GM21360 (cell line): ENCODE measurements around the gene WNT10A.
"Not testable (repeated sequence)": the region's sequence is repeated elsewhere in the genome, so short reads cannot be mapped to it uniquely, and the experiment has no call there.

Experiments
- ATAC-seq: cut with Tn5 transposase; IDR thresholded peaks from one replicate; pipeline ENCODE4 v1.9.1; 2021; ENCODE audit warnings: mild to moderate bottlenecking, moderate library complexity; ENCODE audit not compliant: unreplicated experiment

WNT10A gene

GRCh38 chr2:218880102-218880858 lies at the start of gene WNT10A:
Gene WNT10A, plus strand, starts transcription at chr2:218880852. Its CDS starts 144 bp downstream, at chr2:218880996.
- peak; percentile 60 for ATAC-seq

- no peak for ATAC-seq
Measured at GRCh38 chr2:218831378-218831990, 49.2 kb upstream of the WNT10A start, which contains the start of gene PRKAG3. Gene PRKAG3, minus strand, starts transcription at chr2:218831803.

GRCh38 chr2:218832081-218832480 lies 48.6 kb upstream of the WNT10A start:
- no peak for ATAC-seq

DNA sequence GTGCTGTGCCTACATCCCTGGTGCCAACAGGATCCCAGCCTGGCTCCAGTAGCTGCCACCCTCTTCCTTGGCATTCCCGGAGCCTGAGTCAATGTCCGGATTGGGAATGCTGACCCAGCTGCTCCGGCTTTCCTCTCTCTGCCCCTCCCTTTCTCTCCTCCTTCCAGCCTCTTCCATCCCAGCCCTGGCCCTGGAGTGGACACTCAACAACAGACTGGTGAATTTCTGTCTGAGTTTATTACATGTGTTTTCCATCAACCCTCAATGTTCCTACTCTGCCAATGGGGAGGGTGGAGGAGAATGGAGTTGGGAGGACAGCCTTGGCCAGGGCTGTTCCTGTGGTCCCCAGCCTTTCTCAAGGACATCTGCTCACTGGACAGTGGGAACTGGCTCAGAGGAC lies 48.1 kb upstream of the WNT10A start:
- no peak for ATAC-seq

DNA sequence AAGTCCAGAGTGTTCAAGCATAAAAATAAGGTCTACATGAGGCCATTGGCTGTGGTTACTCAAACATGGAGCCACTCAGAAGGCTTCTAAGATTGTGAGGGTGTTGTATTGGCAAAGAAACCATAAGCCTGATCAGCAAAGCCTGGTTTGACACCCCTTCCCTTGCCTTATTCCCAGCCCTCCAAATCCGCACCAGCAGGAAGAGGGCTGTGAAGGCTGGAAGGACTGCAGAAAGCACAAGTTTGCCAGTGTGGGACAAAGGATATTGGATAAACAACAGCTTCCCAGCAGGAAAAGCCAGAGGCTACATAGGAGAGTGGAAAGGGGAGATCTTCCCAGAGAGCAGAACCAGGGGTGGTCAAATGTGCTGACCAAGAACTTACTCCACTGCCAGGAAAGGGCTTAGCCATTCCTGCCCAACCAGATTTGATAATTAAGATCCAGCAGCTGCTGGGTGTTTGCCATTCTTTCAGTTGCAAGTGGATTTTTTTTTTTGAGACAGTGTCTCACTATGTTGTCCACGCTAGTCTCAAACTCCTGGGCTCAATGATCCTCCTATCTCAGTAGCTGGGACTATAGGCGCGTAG lies 47.5 kb upstream of the WNT10A start:
- ATAC-seq, result no peak

- ATAC-seq, result no peak
Measured at GRCh38 chr2:218834685-218835084, 46.0 kb upstream of the WNT10A start.

DNA sequence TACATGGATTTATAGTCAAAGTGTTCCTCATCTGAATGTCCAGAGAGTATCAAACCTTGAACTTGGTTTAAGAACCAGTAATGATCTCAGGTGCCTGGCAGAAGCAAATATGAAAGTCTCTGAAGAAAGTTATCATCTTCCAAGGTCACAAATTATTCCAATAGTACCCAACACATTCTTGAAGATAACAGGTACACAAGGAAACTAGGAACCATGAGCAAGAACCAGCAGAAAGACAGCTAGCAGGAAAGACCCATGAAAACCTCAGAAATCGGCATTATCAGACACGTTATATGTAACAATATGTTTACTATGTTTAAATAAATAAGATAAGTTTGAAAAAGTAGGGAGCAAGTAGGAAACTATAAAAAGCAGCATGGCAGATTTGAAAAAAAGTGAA lies 43.2 kb upstream of the WNT10A start:
- ATAC-seq, result no peak

- ATAC-seq, result no peak
Measured at GRCh38 chr2:218839430-218839829, 41.2 kb upstream of the WNT10A start.

GRCh38 chr2:218839888-218840287 lies 40.8 kb upstream of the WNT10A start:
- ATAC-seq, result no peak

- not testable (repeated sequence) for ATAC-seq
Measured at GRCh38 chr2:218844334-218844733, 36.3 kb upstream of the WNT10A start.

DNA sequence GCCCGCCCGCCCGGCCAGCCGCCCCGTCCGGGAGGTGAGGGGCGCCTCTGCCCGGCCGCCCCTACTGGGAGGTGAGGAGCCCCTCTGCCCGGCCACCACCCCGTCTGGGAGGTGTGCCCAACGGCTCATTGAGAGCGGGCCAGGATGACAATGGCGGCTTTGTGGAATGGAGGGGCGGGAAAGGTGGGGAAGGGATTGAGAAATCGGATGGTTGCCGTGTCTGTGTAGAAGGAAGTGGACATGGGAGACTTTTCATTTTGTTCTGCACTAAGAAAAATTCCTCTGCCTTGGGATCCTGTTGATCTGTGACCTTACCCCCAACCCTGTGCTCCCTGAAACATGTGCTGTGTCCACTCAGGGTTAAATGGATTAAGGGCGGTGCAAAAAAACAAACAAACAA lies 33.7 kb upstream of the WNT10A start:
- not testable (repeated sequence) for ATAC-seq

DNA sequence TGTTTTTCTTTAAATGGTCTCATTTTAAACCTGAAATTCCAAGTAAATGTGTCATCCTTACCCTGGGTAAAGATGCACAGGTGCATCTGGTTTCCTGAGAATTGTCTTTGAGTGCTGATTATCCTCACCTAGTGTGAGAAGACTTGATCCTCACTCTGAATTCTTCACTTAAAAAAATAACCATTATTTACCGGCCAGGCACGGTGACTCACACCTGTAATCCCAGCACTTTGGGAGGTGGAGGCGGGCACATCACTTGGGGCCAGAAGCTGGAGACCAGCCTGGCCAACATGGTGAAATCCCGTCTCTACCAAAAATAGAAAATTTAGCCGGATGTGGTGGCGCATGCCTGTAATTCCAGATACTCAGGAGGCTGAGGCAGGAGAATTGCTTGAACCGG lies 30.9 kb upstream of the WNT10A start:
- no peak for ATAC-seq

- ATAC-seq, result no peak
Measured at GRCh38 chr2:218850796-218851195, 29.9 kb upstream of the WNT10A start.

GRCh38 chr2:218851286-218851685 lies 29.4 kb upstream of the WNT10A start:
- no peak for ATAC-seq

- no peak for ATAC-seq
Measured at GRCh38 chr2:218852911-218853667, 27.6 kb upstream of the WNT10A start.

DNA sequence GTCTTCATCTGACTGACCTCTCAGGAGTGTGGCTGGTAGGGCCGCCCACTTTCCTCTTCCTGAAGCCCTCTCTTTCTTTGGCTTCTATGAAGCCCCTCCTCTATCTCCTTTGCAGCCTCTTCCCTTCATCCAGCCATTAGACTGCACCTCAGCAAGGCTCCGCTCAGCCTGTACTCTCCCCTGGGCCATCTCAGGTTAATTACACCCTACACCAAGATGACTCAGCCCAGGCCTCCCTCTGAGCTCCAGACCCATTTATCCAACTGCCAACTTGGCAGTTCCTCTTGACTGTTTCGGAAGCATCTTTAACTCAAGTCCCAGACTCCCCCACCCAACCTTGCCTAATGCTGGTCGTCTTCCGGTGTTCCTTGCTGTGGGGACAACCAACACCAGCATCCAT lies 26.9 kb upstream of the WNT10A start:
- no peak for ATAC-seq

GRCh38 chr2:218854860-218855259 lies 25.8 kb upstream of the WNT10A start:
- ATAC-seq, result no peak

DNA sequence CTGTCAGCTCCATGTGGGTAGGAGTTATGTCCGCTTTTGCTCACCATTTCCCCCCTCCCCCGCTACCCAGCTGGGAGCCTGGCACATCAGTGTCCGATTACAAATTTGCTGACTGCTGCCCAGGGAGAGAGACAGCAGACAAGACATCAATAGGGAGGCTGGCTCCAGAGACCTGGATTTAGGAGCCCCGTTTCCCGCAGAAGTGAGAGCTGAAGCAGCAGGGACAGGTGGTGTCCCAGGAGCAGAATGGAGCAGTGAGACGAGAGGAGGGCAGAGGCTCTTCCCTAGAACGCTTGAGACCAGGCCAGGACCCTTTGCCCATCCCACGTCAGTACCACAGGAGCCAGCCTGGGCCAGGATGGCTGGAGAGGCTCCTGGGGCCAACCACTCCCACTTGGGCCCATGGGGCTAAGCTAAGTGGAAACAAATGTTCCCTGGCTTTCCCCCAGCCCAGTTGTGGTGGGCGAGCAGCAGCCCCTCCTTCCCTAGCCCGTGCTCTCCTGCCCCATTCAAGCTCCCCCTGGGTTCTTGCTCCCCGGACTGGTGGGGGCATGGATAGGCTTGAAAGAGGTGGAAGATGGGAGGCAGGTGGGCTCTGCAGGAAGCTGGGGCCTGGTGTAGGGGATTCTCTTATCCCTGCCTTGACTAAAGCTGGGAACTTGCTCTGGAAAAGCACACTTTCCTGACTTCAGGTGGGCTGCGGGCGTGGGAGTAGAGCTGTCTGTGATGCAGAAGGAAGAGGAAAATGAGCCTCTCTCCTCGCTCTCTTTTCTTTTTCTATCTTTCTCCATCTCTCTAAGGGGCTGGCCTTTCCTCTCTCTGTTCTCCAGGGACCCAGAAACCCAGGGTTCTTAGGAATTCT lies 25.1 kb upstream of the WNT10A start:
- ATAC-seq, result no peak

- no peak for ATAC-seq
Measured at GRCh38 chr2:218856167-218856895, 24.3 kb upstream of the WNT10A start.

GRCh38 chr2:218856896-218857243 lies 23.8 kb upstream of the WNT10A start:
- no peak for ATAC-seq
